GM23338 (cell line): ENCODE measurements around the gene BHLHE23.

Experiments
- CREB1 ChIP-seq: fragments of 250-450 bp; sonication (Bioruptor Pico); IDR thresholded peaks from 2 replicates; pipeline ENCODE4 v1.5.0; 2020; ENCODE audit warnings: low read depth, mild to moderate bottlenecking, moderate library complexity
- CTCF ChIP-seq, 2 experiments: fragments of 200-600 bp in 1 of 2; sonication (generic) in 1 of 2; conservative IDR thresholded peaks; 2 replicates each; pipeline versions ENCODE4 v1.5.1 to v1.6.1; 2016 to 2017; ENCODE audit warnings: antibody characterized with exemption in 2 of 2, low read depth in 2 of 2, mild to moderate bottlenecking in 2 of 2, moderate library complexity in 1 of 2
- EZH2 ChIP-seq: fragments of 200-600 bp; sonication (generic); IDR thresholded peaks from one replicate; pipeline ENCODE4 v1.8.0; 2017; ENCODE audit warnings: antibody characterized with exemption, mild to moderate bottlenecking, low read depth; ENCODE audit not compliant: unreplicated experiment
- EZH2phosphoT487 ChIP-seq: fragments of 200-600 bp; sonication (generic); IDR thresholded peaks from one replicate; pipeline ENCODE4 v1.8.1; 2018; ENCODE audit warnings: antibody characterized with exemption; ENCODE audit not compliant: unreplicated experiment
- JUNB ChIP-seq: IDR thresholded peaks from one replicate; pipeline ENCODE4 v1.6.1; 2016; ENCODE audit warnings: antibody characterized with exemption; ENCODE audit not compliant: unreplicated experiment
- POLR2AphosphoS5 ChIP-seq: IDR thresholded peaks from 2 replicates; pipeline ENCODE4 v1.6.1; 2016; ENCODE audit warnings: antibody characterized with exemption, low read depth
- ZNF462 ChIP-seq: fragments of 250-450 bp; sonication (Bioruptor Pico); IDR thresholded peaks from 2 replicates; pipeline ENCODE4 v1.5.0; 2020; ENCODE audit warnings: mild to moderate bottlenecking, moderate library complexity
- TF ChIP-seq, protein P1 (sequence below): IDR thresholded peaks from one replicate; pipeline ENCODE4 v1.6.1; 2018; ENCODE audit warnings: antibody characterized with exemption; ENCODE audit not compliant: unreplicated experiment

DNA sequence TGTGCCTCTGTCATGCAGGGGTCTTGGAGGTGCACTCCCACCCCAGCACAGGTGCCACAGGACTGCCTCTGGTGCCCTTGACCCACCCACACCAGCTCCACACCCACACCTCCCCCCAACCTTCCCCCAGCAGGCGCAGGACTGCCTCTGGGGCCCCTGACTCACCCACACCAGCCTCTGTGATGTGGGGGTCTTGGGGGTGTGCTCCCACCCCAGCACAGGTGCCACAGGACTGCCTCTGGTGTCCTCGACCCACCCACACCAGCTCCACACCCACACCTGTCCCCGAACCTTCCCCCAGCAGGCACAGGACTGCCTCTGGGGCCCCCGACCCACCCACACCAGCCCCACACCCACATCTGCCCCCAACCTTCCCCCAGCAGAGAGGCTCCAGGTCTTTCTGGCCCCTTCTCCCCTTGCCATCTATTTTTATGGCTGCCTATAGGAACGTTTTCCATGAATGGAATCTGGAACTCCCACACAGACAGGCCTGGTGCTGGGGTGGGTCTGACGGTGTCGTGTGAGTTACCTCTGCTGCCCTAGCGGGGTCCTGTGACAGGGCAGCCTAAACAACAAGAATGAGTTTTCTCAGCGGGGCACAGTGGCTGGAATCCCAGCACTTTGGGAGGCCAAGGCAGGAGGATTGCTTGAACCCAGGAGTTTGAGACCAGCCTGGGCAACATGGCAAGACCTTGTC lies 30.8 kb downstream of the BHLHE23 start:
- TF ChIP-seq CTCF (conservative IDR thresholded peaks at IDR 0.05; ENCODE audit: low read depth in 2 of 2), result no peak
- TF ChIP-seq EZH2, result no peak
- TF ChIP-seq POLR2AphosphoS5, result no peak
- TF ChIP-seq EZH2phosphoT487, result no peak
- TF ChIP-seq, protein P1, sequence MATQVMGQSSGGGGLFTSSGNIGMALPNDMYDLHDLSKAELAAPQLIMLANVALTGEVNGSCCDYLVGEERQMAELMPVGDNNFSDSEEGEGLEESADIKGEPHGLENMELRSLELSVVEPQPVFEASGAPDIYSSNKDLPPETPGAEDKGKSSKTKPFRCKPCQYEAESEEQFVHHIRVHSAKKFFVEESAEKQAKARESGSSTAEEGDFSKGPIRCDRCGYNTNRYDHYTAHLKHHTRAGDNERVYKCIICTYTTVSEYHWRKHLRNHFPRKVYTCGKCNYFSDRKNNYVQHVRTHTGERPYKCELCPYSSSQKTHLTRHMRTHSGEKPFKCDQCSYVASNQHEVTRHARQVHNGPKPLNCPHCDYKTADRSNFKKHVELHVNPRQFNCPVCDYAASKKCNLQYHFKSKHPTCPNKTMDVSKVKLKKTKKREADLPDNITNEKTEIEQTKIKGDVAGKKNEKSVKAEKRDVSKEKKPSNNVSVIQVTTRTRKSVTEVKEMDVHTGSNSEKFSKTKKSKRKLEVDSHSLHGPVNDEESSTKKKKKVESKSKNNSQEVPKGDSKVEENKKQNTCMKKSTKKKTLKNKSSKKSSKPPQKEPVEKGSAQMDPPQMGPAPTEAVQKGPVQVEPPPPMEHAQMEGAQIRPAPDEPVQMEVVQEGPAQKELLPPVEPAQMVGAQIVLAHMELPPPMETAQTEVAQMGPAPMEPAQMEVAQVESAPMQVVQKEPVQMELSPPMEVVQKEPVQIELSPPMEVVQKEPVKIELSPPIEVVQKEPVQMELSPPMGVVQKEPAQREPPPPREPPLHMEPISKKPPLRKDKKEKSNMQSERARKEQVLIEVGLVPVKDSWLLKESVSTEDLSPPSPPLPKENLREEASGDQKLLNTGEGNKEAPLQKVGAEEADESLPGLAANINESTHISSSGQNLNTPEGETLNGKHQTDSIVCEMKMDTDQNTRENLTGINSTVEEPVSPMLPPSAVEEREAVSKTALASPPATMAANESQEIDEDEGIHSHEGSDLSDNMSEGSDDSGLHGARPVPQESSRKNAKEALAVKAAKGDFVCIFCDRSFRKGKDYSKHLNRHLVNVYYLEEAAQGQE, result no peak
- no peak for TF ChIP-seq JUNB
- TF ChIP-seq CREB1 (CRISPR knock-in tag), result no peak
- no peak for TF ChIP-seq ZNF462 (CRISPR knock-in tag)
